Fibroblast of the aortic adventitia (primary cell): ENCODE measurements around the gene TMEM181. TPM values are rescaled to one million over a fixed set of nuclear protein-coding genes. Genes with fewer than 3 reads are reported as not detected.

ENCODE experiments used
- DNase-seq: peaks from one replicate; pipeline ENCODE4 v3.0.0-alpha.2; 2010; ENCODE audit warnings: low read depth
- H3K4me3 ChIP-seq: 2 replicates; pipeline ENCODE4 v1.5.1; 2011; ENCODE audit warnings: low read depth, mild to moderate bottlenecking, control low read depth, low read length, moderate library complexity
- total RNA-seq: library from RNA; depleted of rRNA; stranded (reverse); fragments of >200 nt; gene quantifications from 2 replicates; pipeline ENCODE4 v1.2.3, GENCODE V29; 2012; ENCODE audit warnings: low replicate concordance
- TF ChIP-seq, protein P1 (sequence below): IDR thresholded peaks from 2 replicates; pipeline ENCODE4 v1.5.1; 2011; ENCODE audit warnings: mild to moderate bottlenecking, low read length, control low read depth, inconsistent platforms; ENCODE audit not compliant: insufficient read depth

TMEM181 gene
- total RNA-seq, 1 donor, result 36.2 TPM

DNA sequence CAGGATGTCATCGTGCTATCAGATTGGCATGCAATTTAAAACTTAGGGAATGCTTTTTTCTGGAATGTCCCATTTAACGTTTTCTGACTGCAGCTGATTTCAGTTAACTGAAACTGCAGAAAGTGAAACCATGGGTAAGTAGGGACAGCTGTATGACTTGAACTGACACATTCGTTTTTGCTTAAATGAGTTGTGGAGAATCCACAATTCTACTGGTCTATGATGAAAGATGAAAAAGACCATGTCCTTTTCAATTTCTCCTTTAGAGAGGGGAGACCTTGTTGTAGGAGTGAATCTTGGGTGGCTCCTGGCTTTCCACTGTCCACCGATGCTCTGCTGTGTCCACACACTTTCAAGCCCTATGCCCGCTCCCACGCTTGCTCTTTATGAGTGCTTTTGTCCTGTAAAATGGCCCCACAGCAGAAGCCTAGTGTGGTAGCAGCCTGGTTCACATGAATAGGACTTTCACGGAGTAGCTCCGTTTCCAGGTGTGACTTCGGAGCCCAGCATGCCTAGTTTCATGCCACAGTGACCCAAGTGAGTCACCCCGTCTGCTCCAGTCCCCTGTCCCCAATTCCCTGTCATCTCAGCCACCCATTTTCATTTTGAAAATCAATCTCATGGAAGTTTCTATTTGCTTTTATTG is 62.8 kb downstream of the TMEM181 start:
- DNase-seq, result no peak
- TF ChIP-seq, protein P1, sequence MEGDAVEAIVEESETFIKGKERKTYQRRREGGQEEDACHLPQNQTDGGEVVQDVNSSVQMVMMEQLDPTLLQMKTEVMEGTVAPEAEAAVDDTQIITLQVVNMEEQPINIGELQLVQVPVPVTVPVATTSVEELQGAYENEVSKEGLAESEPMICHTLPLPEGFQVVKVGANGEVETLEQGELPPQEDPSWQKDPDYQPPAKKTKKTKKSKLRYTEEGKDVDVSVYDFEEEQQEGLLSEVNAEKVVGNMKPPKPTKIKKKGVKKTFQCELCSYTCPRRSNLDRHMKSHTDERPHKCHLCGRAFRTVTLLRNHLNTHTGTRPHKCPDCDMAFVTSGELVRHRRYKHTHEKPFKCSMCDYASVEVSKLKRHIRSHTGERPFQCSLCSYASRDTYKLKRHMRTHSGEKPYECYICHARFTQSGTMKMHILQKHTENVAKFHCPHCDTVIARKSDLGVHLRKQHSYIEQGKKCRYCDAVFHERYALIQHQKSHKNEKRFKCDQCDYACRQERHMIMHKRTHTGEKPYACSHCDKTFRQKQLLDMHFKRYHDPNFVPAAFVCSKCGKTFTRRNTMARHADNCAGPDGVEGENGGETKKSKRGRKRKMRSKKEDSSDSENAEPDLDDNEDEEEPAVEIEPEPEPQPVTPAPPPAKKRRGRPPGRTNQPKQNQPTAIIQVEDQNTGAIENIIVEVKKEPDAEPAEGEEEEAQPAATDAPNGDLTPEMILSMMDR, result no peak
- no peak overlapping the region for H3K4me3 ChIP-seq

DNA sequence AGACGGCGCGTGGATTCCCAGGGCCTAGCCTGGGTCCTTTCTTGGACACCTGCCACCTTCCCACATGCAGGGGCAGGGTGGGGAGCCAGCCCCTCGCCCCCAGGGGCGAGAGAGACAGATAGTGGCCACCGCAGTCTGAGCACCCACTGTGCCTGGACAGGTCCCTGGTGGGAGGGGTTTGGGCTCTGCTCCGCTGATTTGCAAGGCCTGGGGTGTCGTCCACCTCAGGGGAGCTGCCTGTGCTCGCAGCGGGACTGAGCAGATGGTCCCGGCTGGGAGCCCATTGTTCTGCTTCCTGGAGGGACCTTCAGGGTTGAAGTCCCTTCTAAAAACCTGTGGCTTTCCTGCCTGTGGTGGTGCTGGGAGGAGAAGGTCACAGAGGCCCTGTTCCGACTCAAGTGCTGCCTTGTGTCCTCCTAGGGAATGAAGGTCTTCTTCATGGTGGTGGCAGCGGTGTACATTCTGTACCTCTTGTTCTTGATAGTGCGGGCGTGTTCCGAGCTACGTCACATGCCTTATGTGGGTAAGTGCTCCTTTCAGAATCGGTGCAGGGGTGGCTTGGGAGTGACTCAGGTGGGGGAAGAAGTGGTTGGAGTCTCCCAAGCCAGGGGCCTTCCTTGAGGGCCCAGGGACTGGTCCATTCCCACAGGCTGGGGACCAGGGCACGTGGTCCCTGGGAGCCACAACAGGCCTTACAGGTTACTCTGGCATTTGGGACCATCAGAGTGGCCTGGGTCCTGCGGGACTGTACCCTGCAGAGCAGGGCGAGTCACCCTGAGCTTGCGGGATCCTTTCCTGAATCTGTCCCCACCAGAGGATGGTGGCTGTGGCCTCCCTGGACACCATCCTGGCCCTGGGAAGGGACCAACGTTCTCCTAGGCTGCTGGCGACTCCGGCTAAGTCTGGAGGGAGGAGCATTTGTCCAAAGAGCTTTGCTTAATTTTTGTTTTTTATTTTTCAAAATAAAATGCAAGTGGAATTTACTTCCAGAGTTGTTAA is 65.1 kb downstream of the TMEM181 start:
- TF ChIP-seq, protein P1, result no peak
- DNase-seq, result no peak
- H3K4me3 ChIP-seq, result no peak overlapping the region

DNA sequence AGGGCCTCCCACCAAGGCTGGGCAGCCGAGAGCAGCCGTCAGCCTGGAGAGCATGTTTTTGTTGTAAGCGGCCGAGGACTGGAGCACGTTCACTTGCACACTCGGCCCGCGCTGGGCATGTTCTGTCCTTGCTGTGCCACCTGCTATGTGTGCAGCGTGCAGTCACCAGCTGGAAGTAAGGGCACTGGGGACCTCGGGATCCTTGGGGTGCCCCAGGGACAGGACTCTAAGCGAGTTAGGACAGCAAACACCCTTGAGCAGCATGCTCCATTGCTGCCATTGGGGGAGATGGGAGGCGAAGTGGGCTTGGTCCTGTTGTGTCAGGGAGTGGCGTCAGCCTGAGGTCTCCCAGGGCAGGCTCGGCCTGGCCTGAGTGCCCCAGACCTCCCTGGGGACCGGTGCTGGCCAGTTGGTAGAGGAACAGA is 66.0 kb downstream of the TMEM181 start:
- TF ChIP-seq, protein P1, result no peak
- no peak overlapping the region for H3K4me3 ChIP-seq
- no peak for DNase-seq

DNA sequence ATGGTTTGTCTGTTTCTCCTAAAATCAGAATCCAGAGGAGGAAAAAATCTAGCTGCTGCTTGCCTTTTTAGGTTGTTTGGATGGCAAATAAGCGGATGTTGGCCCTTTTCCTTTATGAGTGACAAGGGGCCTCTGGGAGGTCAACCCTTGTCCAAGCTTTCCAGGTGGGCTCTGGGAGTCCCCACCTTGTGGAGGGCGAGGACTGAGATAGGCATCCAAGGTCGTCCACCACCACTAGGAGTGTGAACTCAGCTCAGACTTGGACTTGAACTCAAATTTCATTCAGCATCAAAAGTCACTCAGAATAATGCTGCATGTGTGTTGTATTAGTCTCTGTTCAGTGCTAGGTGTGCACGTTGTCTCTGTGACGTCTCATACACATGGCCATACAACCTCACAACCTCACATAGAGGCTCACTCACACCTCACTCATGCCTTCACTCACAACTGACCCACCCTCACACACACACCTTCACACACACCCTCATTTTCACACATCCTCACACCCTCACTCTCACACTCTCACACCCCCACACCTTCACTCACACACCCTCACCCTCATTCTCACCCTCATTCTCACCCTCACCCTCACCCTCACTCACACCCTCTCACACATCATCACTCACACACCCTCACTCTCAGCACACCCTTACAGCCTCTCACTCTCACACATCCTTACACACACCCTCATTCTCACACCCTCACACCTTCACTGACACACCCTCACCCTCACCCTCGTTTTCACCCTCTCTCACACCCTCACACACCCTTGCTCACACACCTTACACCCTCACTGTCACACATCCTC is 66.7 kb downstream of the TMEM181 start:
- TF ChIP-seq, protein P1, result no peak
- H3K4me3 ChIP-seq, result no peak overlapping the region
- no peak for DNase-seq

DNA sequence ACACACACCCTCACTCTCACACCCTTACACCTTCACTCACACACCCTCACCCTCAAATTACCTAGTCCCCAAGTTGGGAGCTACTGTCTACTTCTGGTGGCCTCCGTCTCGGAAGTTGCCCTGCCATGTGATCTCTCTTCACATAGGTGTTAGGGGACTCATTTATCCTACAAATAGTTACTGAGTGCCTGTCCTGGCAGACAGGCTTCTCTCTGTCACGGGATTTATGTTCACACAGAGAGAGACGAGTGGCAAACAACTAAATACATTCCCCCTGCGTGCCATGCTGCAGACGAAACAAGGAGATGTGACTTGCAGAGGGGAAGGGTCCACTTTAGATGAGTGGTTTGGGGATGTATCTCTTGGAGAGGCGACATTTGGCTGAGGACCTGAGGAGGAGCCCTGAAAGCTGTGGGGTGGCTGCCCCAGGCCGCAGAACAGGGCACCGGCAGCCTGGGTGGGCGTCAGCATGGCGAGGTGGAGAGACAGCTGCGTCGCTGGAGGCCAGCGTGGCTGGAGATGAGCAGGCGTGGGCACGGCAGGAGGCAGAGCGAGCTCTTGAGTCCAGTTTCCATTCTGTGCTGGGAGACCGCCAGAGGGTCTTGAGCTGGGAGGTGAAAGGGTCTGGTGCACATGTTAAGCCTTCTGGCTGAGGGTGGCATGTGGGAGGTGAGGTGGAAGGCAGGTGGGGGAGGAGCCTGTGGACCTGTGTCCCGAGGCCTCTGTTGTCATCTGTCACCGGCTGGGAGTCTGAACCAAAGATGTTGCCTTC is 67.5 kb downstream of the TMEM181 start:
- no peak overlapping the region for H3K4me3 ChIP-seq

More for the DNA sequence above, 67.5 kb downstream of the TMEM181 start:
- TF ChIP-seq, protein P1, result no peak
- no peak for DNase-seq
